Hematopoietic multipotent progenitor cell (in vitro differentiated cells): ENCODE measurements around the gene PGBD5. TPM values are rescaled to one million over a fixed set of nuclear protein-coding genes. Genes with fewer than 3 reads are reported as not detected.

Source experiments
- DNase-seq, 3 donors: peaks; one replicate each; pipeline ENCODE4 v3.0.0-alpha.2; 2011 to 2015; ENCODE audit warnings: low read depth in 2 of 3, low spot score in 2 of 3
- total RNA-seq: library from RNA; depleted of rRNA; stranded (reverse); fragments of >200 nt; gene quantifications from one replicate; pipeline ENCODE4 v1.2.3, GENCODE V29; 2012

The PGBD5 gene
- total RNA-seq, 1 donor, result under 0.01 TPM

DNA sequence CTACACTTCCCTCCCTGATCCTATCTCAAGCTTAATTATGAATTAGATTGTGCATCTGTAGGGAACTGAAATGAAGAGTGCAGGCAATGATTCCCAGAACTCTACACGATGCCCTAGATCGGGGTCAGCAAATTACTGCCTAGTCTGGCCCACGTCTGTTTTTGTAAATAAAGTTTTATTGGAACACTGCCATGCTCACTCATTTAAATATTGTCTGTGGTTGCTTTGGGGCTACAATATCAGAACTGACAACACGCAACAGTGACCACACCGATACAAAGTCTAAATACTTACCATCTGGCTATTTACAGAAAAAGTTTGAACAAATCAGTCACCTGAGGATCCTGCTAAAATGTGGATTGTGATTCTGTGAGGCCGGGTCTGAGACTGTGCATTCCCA, 74.1 kb downstream of the PGBD5 start:
- DNase-seq, result no peak

- DNase-seq, result no peak
These were observed 74.6 kb downstream of the PGBD5 start for GRCh38 chr1:230351514-230351913.

DNA sequence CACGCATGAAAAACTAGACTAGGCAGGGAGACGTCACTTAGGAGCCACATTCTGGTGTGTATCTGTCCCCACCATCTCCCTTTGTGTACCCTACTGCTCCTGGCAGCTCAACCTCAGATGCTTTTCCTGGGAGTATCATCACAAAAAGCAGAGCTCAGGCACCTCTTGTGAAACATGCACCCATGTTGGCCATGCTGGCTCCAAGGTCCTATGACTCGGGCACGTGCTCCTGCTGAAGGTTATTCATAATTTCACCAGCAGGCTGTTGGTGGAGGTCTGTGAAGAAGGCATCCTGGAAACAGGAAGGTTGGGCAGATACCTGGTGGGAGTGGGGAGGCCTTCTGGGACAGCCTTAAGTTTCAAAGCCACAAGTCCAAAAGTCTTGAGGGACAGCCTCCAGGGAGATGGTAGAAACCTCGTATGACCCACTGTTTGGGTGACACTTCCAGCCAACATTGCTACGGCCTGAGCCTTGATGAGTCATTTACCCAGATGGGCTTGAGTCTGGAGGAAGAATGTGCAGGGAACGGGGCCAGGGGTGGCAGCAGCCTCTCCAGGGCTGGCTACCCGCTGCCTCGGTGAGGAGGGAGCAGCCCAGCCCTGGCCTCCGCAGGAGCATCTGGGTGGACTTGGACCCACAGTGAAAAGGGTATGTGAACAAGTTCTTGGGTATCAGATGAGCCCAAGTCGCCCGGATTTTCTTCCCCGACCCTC, 75.8 kb downstream of the PGBD5 start:
- no peak for DNase-seq

DNA sequence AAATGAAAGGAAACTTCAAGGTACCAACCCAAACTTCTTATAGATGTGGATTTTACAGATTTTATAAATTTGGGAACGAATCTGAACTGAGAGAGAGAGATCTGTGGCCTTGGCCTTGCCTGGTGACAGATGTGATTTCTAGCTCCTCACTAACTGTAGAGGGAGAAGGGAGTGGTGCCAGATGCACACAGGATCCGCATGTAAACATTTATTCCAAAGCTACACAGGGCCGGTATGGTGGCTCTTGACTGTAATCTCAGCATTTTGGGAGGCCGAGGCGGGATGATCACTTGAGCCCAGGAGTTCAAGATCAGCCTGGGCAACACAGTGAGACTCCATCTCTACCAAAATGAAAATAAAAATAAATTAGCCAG, 77.1 kb downstream of the PGBD5 start:
- no peak for DNase-seq

DNA sequence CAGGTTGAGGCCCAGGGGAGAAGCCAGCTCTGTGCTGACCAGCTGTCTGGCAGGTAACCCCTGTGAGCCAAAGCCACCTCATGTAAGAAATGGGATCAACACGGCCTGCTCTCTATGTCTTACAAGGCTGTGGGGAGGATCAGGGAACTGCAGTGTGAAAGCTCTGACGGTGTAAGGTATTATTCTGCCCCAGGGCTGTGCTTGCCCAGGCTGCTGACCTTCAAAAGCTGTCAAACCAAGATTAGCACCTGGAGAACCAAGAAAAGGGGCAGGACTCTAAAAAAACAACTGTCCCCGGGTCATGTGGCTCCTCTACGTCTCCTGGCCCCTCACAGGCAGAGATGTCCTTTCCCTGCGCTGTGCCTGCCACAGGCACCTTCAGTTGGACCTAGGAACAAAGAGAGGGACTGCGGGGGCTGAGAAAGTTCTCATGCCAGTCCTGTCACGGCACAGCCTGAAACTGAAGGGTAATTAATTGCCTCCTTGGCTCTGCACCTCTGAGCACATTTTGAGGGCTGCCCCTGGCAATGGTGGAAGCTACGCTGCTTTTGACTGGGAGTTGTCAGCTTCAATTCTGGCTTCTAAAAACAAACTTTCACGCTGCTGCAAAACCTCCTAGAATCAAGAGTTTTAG, 77.6 kb downstream of the PGBD5 start:
- DNase-seq, result no peak

- DNase-seq, result no peak
These were observed 78.2 kb downstream of the PGBD5 start for GRCh38 chr1:230347896-230348295.

GRCh38 chr1:230345139-230345885, 80.8 kb downstream of the PGBD5 start:
- no peak for DNase-seq

- no peak for DNase-seq
These were observed 83.4 kb downstream of the PGBD5 start for GRCh38 chr1:230342699-230343098.

DNA sequence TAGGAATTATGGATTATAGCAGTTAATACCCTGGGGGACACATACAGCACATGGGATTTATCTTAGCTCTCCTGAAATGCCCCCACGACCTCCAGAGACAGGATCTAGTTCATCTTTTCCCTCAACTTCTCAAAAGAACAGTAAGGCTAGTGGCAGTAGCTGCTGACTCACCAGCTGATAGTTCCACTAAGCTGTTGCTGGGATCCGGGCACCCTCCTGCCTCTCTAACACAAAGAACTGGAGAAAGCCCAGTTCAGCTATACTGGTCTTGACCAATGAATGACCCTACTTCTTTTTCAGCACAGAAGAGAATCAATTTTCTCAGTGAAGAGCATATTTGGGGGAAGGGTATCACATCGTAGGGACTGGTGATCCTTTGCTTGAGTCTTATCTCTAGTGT, 84.1 kb downstream of the PGBD5 start:
- no peak for DNase-seq

GRCh38 chr1:230341162-230341546, 85.0 kb downstream of the PGBD5 start:
- no peak for DNase-seq

DNA sequence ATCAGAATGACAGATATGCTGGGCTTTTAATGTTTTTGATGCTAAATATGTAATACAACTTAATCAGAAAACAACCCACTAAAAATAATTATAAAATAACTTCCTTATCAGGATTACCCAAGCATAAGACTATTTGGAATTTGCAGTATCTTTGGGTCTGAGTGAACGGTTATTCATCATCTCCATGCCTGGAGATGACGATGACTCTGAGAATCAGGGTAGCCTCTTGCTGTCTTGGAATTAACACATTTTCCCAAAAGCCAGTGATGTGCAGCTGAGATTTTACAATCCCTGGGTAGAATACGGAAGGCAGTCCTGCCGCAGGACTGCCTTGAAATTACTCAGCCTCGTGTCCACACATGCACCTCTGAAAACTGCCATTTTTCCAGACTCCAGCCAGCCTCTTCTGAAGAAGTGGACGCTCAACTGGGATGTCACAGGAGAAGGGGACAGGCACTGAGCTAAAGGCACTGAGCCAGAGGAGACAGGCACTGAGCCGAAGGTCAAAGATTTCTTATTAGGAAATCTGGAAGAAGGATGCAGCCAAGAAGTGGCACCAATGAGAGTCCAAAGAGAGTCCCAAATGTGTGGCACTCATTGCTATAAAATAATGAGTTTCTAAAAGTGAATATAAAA, 85.5 kb downstream of the PGBD5 start:
- DNase-seq, result no peak

- DNase-seq, result no peak
These were observed 87.1 kb downstream of the PGBD5 start for GRCh38 chr1:230339033-230339432.

DNA sequence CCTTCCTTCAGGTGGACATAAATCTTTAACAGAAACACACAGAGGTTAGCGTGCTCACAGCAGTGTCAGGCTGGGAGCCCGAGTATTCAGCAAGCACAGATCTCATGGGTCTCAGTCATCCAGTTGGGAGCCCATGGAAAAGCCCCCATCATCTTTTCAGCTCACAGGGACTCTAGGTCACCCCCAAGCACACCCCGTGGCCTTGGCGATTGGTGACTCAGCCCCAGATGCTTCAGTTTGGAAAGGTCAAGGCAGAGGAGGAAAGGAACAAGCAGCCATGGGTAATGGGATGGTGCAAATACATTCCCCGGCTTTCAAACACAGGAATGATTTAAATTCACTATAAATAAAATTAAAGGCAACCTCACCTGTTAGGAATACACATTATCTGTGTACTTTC, 88.9 kb downstream of the PGBD5 start:
- DNase-seq, result no peak

- DNase-seq, result no peak
These were observed 90.1 kb downstream of the PGBD5 start for GRCh38 chr1:230335861-230336522.

DNA sequence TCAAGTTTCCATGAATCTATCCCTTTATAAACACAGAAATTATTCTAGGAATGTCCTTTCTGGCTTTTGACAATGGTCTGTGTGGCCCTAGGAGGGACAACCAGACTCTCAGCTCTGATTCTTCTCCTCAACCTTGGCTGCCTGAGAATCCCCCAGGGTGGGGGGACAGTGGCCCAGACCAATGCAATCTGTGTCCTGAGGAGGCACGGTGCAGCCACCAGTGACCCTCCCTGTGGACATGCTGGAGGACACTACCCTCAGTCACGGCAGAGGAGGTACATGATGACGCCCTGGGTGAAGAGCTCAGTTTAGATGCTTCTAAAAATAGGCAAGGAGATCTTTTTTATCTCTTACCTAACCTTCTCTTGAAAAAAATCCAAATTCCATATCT, 91.7 kb downstream of the PGBD5 start:
- DNase-seq, result no peak

DNA sequence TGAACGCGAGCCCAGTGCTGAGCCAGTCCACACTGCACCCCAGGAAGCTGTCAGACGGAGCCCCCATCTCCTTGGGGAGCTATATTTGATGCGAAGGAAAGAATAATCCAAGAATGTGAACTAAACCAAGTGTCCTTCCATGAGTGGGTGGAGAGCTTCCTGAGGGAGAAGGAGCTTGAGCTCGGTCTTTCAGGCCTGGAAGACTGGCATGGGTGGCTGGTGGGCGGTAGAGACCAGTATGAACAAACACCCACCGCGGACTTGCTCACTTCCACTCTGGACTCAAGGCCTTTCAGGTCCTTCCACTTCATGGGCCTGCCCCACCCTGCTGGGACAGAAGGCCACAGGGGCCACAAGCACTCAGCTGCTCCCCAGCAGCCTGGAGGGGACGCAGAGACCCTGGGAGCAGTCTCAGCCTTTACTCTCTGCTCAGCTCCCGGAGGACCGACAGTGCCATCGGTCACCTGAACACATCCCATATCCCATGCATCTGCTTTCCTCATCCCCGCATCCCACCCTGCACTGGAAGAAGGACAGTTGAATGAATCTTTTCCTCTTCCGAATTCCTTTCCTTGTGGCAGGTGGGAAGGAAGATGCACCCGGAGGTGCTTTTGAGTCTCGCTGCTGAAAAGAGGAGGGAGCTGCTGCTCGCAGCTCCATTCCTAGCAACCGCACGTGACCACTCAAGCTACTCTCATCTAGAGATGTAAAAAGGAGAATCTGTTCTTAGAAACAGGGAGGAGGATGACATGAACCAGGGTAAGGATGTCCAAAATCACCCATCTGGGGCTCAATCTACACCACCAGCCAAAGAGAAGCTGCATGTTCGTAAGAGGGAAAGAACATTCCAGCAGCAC, 92.3 kb downstream of the PGBD5 start:
- no peak for DNase-seq

- no peak for DNase-seq
These were observed 93.5 kb downstream of the PGBD5 start for GRCh38 chr1:230332575-230333066.

DNA sequence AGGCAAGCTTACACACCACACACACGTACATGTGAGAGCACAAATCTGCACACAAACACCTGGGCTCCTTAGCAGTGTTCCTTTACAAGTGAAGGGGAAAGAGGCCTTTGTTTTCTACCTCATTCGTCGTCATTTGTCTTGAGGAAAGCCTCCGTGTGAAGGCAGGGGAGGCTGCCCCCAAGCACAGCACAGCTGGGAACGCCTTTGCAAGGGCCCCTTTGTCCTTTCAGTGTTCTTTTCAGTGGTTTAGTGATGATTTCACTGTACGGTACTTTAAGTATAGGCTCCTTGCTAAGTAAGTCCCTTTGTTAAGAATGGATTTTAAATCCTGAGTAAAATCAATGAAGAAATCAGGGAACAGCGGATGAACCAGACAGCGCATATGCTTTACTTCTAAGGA, 94.1 kb downstream of the PGBD5 start:
- no peak for DNase-seq

DNA sequence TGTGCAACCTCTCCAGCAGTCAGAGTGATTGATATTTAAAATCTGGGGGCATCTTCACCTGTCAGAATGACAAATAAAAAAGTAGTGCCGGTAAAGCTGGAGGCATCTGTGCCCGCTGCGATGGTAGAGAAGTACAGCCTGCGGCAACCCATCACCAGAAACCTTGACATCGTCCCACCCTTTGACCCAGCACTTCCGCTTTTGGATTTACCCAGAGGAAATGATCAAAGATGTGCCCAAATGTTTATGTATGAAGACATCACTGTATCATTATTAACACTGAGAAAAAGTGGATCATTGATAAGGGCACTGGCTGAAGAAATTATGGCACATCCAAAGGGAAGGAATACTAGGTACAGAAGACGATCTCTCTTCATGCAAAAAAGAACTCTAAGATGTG, 96.0 kb downstream of the PGBD5 start:
- DNase-seq, result no peak
